AG20443 (cell line): ENCODE measurements around the gene RASGEF1C.

ENCODE experiments used
- DNase-seq: peaks from one replicate; pipeline ENCODE4 v3.0.0; 2012; ENCODE audit warnings: low spot score, mixed read lengths

RASGEF1C gene

DNA sequence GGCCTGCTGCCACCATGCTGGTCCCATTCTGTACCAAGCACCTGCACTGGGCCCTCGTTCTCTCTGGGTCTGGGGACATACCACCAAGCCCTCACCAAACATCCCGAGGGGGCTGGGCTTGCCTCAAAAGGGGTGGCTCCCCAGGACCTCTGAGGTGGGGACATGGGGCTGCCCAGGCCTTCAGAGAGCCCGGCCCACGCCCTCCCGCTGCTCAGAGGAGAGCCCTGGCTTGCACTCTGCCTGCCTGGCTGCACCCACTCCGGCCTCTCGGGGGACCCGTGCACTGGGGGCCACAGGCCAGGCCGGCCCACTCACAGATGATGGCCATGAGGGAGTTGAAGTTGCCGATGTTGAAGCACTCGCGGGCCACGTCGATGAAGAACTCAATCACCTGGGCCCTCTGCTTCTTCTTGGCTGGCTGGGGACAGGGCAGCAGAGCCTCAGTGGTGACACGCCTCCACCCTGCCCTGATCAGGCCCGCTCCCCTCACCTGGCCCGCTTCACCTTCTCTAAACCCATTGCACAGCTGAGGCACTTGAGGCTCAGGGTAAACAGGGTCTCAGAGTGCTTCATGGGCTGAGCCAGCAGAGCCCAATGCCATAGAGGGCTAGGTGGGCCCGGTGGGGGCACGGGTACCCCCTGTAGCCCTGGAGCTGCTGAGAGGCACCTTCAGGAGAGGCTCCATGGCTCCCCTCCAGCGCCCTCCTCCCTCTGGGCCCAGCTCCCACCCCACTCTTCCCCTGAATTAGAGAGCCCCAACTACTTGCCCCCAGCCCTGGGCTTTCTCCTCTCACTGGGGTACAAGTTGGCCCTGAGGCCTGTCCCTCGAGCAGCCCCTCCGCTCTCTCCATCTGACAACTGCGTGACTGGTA, 89.7 kb downstream of the RASGEF1C start:
- no peak for DNase-seq

GRCh38 chr5:180118391-180118791, 90.6 kb downstream of the RASGEF1C start:
- DNase-seq, result no peak

DNA sequence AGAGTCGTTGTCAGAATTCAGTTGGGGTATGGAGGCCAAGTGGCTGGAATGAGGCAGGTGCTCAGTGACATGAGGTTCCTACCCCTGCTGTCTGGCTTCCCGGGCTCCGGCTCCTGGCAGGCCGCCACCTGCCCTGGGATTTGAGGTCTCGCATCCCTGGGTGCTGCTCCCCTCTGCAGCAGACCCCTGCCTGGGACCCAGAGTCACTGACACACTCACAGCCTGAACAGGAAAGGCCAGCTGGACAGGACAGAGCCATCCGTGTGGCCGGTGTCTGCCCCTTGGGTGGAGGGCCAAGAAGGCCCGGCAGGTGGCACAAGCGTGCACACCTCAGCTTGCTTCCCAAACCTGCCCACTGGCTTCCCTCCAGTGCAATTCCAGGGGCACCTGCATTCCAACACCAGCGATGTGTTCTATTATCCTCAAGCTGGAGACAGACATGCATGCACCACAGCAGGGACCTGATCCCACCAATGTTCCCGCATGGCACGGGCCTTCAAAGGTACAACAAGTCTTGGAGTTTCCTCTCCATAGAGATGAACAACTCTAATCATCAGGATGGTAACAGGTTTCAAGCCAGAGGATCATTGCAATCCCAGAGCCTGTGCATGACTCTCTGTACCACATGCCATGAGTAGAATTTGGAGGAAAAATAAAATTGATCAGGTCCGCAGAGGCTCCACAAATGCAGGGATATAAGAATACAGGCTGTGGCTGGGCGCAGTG, 91.8 kb downstream of the RASGEF1C start:
- DNase-seq, result no peak

GRCh38 chr5:180116077-180116999, 92.7 kb downstream of the RASGEF1C start:
- DNase-seq, result no peak

DNA sequence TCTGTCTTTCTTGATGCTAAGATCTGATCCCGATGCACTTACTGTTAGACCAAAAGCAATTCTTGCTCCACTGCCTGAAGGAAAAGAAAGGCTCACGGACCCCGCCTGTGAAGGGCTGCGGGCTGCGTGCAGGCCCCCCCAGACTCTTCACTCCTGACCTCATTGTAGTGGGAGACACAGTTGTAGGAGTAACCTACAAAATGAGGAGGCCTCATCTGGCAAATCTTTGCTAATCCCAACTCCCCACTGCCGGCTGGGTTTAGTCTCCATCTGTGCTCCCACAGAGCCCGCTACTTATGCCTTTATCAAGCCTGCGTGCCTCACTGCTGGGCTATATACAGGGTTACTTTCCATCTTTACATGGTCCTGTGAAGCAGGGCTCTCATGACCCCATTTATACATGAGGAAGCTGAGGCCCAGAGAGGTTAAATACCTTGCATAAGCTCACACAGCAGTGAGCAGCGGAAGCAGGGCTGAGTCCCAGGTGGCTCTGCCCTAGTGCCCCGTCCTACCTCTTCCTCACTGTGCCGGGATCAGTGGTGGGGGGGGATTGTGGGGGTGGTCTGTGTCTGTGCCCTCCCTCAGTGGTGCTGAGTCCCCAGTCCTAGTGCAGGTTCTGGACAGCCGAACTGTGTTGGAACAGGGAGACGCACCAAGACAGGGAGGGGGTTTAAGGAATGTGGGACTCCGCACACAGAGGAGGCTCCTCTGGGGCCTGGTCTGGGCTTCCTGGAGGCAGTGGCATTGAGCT, 93.5 kb downstream of the RASGEF1C start:
- no peak for DNase-seq

- DNase-seq, result no peak
Measured at GRCh38 chr5:180114304-180115003, 94.6 kb downstream of the RASGEF1C start.

DNA sequence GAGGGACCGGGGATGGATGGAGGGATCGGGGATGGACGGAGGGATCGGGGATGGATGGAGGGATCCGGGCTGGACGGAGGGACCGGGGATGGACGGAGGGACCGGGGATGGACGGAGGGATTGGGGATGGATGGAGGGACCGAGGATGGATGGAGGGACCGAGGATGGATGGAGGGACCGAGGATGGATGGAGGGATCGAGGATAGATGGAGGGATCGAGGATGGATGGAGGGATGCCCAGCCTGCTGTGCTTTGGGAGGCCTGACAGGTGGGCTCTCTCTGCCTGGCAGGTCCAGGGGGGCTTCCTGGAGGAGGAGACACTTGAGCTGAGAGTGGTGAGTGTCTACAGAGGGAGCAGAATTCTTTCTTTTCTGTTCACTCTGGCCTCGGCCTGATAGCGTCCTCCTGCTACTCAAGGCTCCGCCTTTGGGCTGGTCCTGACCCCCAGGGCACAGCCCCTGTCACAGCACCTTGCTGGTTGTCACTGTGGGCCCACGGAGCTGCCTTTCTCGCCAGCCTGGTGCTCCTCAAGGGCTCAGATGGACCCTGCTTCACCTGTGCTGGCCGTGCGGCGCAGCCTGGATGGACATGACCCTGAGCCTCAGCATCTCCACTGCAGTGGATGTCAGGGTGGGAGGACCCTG, 95.2 kb downstream of the RASGEF1C start:
- DNase-seq, result no peak

GRCh38 chr5:180112181-180112861, 96.7 kb downstream of the RASGEF1C start:
- peak; percentile 4 for DNase-seq

- peak; percentile 4 for DNase-seq
Measured at GRCh38 chr5:180111273-180112002, 97.6 kb downstream of the RASGEF1C start.

GRCh38 chr5:180109920-180110319, 99.1 kb downstream of the RASGEF1C start:
- DNase-seq, result peak; percentile 4

- no peak for DNase-seq
Measured at GRCh38 chr5:180107005-180107404, 102.0 kb downstream of the RASGEF1C start.

DNA sequence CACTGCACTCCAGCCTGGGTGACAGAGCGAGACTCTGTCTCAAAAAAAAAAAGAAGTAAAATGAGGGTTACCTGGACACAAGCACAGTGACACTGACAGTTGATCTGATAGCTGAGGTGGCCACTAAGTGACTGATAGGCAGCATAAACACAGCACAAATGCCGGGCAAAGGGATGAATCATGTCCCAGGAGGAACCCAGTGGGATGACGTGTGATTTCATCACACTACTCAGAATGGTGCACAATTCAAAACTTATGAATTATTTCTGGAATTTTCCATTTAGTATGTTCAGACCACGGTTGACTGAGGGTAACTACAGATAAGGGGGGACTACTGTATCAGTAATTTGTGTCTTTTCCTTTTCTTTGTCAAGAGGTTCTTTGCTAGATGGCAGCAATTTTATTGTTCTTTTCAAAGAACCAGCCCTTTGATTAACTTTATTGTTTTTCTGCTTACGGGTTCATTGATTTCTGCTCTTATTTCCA, 103.1 kb downstream of the RASGEF1C start:
- DNase-seq, result peak; percentile 8

DNA sequence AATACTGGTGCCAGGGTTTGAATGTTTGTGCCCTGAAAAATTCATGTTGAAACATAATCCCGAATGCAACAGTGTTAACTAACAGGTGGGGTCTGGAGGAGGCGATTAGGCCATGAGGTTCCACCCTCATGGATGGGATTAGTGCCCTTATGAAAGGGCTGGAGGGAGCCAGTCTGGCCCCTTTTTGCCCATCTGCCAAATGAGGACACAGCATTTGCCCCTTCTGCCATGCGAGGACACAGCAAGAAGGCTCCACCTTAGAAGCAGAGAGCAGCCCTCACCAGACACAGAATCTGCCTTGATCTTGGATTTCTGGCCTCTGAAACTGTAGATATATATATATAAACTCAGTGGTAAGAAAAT, 104.9 kb downstream of the RASGEF1C start:
- no peak for DNase-seq

GRCh38 chr5:180103487-180104167, 105.4 kb downstream of the RASGEF1C start:
- DNase-seq, result no peak

DNA sequence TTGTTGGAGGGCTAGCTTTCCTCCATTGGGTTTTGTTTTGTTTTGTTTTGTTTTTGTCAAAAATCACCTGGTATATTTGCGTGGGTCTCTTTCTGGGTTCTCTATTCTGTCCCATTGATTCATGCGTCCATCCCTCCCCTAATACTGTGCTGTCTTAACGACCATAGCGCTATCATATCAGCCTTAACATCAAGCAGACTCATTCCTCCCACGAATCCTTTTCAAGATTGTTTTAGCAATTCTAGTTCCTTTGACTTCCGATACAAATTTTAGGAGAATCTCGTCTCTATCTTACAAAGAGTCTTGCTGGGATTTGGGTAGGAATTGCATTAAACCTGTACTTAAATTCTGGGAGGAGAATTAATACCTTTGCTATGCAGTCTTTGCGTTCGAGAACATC, 106.4 kb downstream of the RASGEF1C start:
- no peak for DNase-seq

DNA sequence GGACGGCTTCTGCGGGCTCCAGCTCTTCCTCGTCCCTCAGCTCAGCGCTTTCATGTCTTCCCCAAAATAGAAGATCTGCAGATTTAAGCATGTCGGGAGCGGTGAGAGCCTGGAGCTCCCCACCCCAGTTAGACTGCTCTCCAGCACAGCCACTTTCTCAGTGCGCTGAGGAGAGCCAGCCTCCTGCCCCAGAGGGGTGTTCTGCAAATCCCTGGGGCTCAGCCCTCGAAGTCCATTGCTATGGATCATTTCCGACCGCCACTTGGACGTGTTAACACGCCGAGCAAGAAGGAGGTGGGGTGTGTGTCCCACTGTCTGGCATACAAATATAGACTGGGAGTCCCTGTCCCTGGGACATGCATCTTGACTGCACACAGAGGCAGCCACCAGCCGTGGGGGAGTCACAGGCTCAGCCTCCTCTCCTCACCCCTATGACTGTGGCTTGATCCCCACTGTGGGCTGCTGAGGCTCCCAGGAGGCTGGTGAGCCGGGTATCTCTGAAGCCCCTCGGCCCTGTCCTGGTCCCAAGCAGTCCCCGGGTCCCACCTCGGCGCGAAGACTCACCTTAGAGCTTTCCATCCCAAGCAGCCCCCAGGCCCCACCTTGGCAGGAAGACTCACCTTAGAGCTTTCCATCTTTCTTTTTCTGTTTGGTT, 107.4 kb downstream of the RASGEF1C start:
- peak; percentile 5 for DNase-seq

DNA sequence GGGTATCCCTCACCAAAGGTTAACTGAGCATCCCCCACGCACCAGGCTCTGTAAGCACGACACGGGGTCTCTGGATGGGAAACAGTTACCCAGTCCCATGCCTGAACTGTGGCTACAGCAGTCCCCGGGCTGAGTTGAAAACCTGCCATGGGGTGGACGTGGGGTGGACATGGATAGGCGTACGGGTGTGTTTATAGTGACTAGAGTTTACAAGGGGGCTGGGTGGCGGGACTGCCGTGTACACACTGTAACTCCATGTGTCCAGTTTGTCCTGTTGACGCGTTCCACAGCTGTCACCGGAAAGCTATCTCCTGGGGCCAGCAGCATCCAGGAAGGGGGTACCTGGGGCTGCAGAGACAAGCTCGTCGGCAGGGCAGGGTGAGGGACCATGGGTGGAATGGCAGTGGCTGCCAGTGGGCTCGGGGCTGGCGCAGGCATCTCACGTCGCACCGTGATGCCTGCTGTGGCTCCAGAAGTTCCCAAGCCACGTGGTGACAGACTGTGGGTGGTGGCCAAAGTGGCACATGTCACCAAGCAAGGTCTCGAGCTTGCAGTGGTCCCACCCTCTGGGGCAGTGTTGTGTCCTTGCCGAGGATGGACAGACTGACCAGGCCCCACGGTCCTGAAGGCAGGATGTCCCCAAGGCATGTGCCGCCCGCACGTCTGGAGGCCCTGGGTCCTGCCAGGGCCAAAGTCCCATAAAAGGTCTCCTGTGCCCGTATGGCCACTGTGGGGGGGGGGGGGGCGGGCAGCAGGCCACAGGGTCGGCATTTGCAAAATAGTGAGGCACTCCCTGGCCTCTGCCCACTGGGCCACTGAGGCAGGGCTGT, 108.2 kb downstream of the RASGEF1C start:
- DNase-seq, result no peak
